SJSA1 (cell line): Measurements from ENCODE around the gene PLAAT4. TPM values are rescaled to one million over a fixed set of nuclear protein-coding genes. Genes with fewer than 3 reads are reported as not detected.

Experiments
- DNase-seq, 2 experiments: peaks; one replicate each; pipeline ENCODE4 v3.0.0-alpha.2; 2015 to 2020; ENCODE audit warnings: low spot score in 2 of 2, low read depth in 1 of 2
- H3K27ac ChIP-seq: fragments of 250-450 bp; sonication (Bioruptor Pico); 2 replicates; pipeline ENCODE4 v1.5.1; 2020; ENCODE audit warnings: mild to moderate bottlenecking, moderate library complexity
- H3K27me3 ChIP-seq: fragments of 250-450 bp; sonication (Bioruptor Pico); replicated peaks from 2 replicates; pipeline ENCODE4 v1.5.1; 2020; ENCODE audit warnings: mild to moderate bottlenecking, moderate library complexity
- H3K36me3 ChIP-seq: fragments of 250-450 bp; sonication (Bioruptor Pico); 2 replicates; pipeline ENCODE4 v1.5.1; 2020; ENCODE audit warnings: mild to moderate bottlenecking
- H3K4me1 ChIP-seq: fragments of 250-450 bp; sonication (Bioruptor Pico); replicated peaks from 2 replicates; pipeline ENCODE4 v1.6.1; 2021; ENCODE audit warnings: mild to moderate bottlenecking
- H3K4me3 ChIP-seq: fragments of 250-450 bp; sonication (Bioruptor Pico); 2 replicates; pipeline ENCODE4 v1.5.1; 2020; ENCODE audit warnings: mild to moderate bottlenecking
- H3K9me3 ChIP-seq: fragments of 250-450 bp; sonication (Bioruptor Pico); replicated peaks from 2 replicates; pipeline ENCODE4 v1.5.1; 2020; ENCODE audit warnings: mild to moderate bottlenecking
- total RNA-seq: library from RNA; depleted of rRNA; stranded (reverse); fragments of >200 nt; shearing (Covaris generic); gene quantifications from 2 replicates; pipeline ENCODE4 v1.2.3, GENCODE V29; 2014

The PLAAT4 gene
- total RNA-seq, 1 experiment from 2014 or later = 32.1 TPM

DNA sequence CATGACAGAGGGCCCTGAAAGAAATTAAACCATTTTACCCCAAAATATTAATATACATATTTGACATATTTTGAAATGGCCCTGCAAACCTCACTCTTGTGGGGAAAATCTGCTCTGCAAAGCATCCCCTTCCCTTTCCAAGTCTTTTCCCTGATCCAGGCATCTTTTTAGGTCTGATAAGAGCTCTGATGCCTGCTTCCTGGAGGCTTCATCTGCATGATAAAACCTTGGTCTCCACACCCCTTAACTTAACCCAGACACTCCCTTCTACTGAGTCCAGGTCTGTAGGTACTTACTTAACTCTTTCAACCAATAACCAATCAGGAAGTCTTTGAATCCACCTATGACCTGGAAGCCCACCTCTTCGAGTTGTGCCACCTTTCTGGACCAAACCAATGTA is 32.6 kb upstream of the PLAAT4 start:
- H3K9me3 ChIP-seq = peaks cover 3% of the 10 kb centered on the region; the same call in 1 of the 2 replicates

DNA sequence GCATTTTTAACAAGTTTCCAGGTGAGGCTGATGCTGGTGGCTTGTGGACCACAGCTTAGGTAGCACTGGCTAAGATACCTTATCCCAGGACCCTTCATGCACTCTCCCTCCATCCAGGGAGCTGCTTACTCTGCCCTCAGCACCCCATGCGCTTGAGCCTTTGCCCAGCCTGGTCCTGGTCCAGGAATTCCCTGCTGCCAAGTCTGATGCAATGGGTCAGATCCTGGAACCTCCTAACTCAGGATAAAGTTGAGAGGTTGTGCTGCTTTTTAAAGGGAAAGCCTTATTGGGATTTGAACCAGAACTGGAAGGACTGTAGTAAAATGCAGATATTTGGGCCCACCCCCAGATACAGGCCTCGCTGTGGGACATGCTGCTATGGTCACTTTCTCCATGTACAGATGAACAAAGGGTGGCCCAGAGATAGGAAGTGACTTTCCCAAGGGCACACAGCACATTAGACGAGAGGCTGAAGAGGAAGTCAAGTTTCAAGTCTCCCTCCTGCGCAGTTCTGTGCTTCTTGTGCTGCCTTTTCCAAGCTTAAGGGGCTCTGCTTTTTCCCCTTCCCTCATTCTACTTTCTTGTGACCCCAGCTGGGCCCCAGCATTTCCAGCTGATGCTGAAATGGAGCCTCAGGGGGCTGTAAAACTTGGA is 31.5 kb upstream of the PLAAT4 start:
- Histone ChIP-seq H3K27me3 (no peaks in the 10 kb centered on the region), H3K4me3 (no peak overlapping the region), H3K9me3 (peaks cover 2% of the 10 kb centered on the region; the same call in 1 of the 2 replicates), H3K4me1 (peaks cover 19% of the 10 kb centered on the region), H3K27ac (no peak overlapping the region), H3K36me3 (no peaks in the 10 kb centered on the region)
- no peak for DNase-seq

More for the DNA sequence above, 32.6 kb upstream of the PLAAT4 start:
- DNase-seq = no peak
- Histone ChIP-seq H3K27me3 (no peaks in the 10 kb centered on the region), H3K27ac (no peak overlapping the region), H3K36me3 (no peaks in the 10 kb centered on the region), H3K4me3 (no peak overlapping the region), H3K4me1 (peaks cover 12% of the 10 kb centered on the region)

DNA sequence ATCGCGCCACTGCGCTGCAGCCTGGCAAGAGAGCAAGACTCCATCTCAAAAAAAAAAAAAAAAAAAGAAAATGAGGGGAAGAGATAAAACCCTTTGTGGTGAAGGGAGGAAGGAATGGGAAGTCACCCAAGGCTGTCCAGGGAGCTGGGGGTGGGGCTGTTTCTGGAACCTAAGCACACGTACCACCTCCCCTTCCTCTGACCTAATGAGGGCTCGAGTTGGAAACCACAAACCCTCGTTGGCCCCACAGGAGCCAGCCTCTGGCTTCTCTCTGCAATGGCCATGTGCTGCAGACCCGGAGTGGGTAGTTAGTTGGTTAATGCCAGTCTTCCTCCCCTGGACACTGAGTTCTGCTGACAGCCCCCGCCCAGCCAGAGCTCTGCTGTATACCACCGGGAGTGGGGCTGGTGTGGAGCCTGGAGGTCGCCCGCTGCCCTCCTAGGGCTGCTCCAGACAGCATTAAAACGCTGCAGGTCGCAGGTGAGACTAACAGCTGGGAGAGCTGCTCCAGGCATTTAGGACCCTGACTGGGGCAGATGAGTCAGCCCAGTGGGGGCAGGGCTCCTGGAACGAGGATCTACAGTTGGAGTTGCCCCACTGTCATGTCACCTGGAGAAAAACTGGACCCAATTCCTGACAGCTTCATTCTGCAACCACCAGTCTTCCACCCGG is 30.6 kb upstream of the PLAAT4 start, which contains the start of gene LGALS12:
Gene LGALS12, plus strand, starts transcription at position 228 of the 672 bp plus-strand sequence. Its CDS starts 375 bp downstream, at position 603.
- Histone ChIP-seq H3K27ac (no peak within 1 kb of the TSS), H3K27me3 (no peaks in the 10 kb centered on the region), H3K4me3 (no peak within 1 kb of the TSS), H3K36me3 (no peaks in the 10 kb centered on the region), H3K9me3 (no peaks in the 10 kb centered on the region), H3K4me1 (peaks cover 28% of the 10 kb centered on the region)
- no peak for DNase-seq

DNA sequence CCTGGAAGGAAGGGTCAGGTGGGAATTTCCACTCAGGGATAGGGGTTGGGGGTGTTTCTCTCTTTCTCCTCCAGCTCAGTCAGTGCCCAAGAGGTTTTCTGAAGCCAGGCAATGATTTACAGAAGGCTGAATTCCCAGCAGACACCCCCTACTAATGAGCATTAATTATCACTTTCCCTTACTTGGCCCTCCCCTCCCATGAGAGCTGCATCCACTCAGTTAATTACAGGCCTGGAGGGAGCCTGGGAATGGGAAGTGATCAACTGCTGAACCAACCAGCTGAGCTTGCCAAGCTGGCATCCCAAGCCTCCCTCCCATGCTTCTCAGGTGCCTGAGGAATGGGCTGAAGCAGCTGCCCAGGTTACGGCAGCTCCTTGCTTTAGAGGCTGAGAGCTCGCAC is 29.7 kb upstream of the PLAAT4 start:
- no peak for DNase-seq
- Histone ChIP-seq H3K9me3 (no peaks in the 10 kb centered on the region), H3K4me3 (no peak overlapping the region), H3K36me3 (no peaks in the 10 kb centered on the region), H3K27ac (no peak overlapping the region), H3K4me1 (peaks cover 37% of the 10 kb centered on the region), H3K27me3 (no peaks in the 10 kb centered on the region)

DNA sequence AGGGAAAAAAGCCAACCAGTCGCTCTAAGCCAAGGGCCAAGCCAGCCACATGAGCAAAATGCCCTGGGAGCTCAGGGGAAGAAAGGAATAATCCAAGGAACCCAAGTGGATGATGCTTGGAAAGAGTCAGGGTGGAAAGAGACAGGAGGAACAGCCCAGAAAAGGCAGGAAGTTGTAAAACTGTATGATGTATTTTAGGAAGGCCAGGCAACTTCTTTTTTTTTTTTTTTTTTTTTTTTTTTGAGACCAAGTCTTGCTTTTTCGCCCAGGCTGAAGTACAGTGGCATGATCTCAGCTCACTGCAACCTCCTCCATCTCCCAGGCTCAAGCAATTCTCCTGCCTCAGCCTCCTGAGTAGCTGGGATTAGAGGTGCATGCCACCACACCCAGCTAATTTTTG is 29.1 kb upstream of the PLAAT4 start:
- Histone ChIP-seq H3K27me3 (no peaks in the 10 kb centered on the region), H3K36me3 (no peaks in the 10 kb centered on the region), H3K27ac (no peak overlapping the region), H3K4me3 (no peak overlapping the region), H3K9me3 (no peaks in the 10 kb centered on the region), H3K4me1 (peaks cover 42% of the 10 kb centered on the region)
- no peak for DNase-seq

DNA sequence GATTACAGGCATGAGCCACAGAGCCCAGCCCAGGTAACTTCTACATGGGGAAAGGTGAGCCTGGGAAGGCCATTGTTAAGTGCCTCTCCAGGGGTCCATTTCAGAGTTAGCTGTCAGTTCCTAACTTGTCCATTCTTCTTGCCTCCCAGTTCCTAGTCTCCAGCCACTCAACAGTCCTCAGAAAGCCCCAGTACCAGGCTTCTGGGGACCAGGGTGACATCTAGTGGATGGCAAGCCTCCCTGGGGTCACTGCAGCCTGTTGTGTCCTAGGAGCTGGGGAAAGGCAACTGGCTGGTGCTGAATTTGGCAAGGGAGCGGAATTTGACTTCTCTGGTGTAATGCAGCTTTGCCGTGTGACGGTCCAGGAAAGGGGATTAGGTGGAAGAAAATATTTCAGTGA is 28.6 kb upstream of the PLAAT4 start:
- Histone ChIP-seq H3K9me3 (no peaks in the 10 kb centered on the region), H3K27me3 (no peaks in the 10 kb centered on the region), H3K27ac (no peak overlapping the region), H3K4me1 (peaks cover 42% of the 10 kb centered on the region), H3K36me3 (no peaks in the 10 kb centered on the region), H3K4me3 (no peak overlapping the region)
- peak; percentile 60 to 78 for DNase-seq

DNA sequence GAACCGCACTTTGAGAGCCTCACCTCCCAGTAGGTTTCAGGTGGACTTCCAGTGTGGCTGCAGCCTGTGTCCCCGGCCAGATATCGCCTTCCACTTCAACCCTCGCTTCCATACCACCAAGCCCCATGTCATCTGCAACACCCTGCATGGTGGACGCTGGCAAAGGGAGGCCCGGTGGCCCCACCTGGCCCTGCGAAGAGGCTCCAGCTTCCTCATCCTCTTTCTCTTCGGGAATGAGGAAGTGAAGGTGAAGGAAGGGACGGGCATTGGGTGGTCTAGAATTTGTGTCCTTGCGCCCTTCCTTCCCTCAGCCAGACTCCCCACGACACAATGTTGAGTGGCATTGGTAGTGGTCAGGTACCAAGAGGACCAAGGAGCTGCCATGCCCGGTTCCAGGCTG is 27.9 kb upstream of the PLAAT4 start:
- Histone ChIP-seq H3K27me3 (no peaks in the 10 kb centered on the region), H3K27ac (no peak overlapping the region), H3K4me3 (no peak overlapping the region), H3K36me3 (no peaks in the 10 kb centered on the region), H3K9me3 (no peaks in the 10 kb centered on the region), H3K4me1 (peaks cover 42% of the 10 kb centered on the region)
- DNase-seq = no peak

DNA sequence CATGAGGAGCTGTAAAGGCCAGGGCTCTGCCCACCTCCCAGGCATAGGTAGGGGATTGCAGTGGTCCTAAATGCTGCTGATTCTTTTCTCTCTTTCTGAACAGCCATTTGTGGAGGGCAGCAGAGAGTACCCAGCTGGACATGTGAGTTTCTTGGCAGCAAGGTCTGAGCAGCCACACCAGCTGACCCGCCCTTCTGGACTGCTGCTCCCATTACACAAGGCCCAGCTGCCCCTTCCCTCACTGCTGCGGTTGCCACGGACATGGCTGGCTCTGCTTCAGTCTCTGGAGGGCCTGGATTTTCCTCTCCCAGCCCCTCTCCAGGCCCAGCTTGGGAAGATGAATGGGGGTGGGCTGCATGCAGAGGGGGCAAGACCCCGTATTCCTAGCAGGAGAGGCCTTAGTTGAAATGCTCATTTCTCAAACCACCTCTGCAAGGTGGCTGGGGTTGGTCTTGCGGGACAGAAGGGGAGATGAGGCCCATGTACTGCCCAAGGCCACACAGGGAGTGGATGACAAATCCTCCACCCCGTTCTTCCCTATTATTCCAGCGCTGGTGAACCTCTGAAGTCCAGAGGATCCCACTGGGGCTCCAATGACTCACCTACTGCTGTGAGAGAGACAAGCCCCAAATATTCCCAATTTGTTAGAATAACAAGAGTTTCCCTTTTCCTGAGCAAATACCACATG is 26.1 kb upstream of the PLAAT4 start:
- Histone ChIP-seq H3K9me3 (no peaks in the 10 kb centered on the region), H3K27me3 (no peaks in the 10 kb centered on the region), H3K4me3 (no peak overlapping the region), H3K4me1 (peaks cover 40% of the 10 kb centered on the region), H3K27ac (peak overlapping the region; percentile 38), H3K36me3 (no peaks in the 10 kb centered on the region)
- peak; percentile 97 to 98 for DNase-seq

DNA sequence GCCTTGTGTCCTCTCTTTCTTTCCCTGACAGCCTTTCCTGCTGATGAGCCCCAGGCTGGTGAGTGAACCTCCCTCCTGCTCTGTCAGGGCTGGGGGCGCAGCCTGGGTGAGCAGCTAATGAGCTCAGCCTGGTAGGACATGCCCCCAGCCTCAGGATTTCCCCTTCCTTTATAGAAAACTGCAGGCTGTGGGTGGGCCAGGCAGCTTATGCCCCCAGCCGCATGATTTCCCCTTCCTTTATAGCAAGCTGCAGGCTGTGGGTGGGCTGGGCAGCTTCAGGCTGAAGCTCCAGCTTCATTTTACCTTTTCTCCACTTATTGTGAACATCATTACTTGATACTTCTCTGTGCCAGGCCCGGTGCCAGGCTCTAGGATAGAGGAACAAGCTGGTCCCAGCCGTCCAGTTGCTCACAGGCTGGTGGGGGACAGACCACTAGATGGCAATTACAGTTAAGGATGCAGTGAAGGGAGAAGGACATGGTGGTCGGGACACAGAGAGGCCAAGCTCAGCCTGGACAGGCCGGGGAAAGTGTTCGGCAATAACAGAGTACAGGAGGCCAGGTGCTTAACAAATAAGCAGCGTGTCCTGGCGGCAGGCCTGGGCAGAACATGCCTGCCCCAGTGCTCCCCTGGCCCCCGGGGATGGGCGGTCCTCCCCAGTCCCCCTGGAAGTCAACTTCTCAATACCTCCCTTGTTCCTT is 25.4 kb upstream of the PLAAT4 start:
- peaks cover 37% of the 10 kb centered on the region for H3K4me1 ChIP-seq
- peak overlapping the region; percentile 38 for H3K27ac ChIP-seq
- no peak overlapping the region for H3K4me3 ChIP-seq

DNA sequence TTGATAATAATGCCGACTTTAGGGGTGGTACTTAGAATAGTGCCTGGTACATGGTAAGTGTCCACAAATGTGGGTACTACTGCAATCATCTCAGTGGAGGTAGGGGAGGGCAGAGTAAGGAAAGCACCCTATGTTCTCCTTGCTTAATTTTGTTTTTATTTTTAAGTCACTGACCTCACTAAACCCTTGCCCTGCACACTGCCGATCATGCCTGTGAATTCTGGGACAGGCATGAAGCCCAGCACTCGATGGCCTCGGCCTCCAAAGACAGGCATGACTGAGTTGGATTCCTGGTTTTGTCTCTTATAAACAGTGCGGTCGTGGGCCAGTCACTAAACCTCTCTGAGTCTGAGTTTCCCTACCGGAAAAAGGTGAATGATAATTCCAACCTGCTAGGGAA is 23.8 kb upstream of the PLAAT4 start:
- Histone ChIP-seq H3K27ac (no peak overlapping the region), H3K36me3 (no peaks in the 10 kb centered on the region), H3K27me3 (no peaks in the 10 kb centered on the region), H3K4me1 (peaks cover 46% of the 10 kb centered on the region), H3K4me3 (no peak overlapping the region), H3K9me3 (no peaks in the 10 kb centered on the region)
- no peak for DNase-seq

More for the DNA sequence above, 25.4 kb upstream of the PLAAT4 start:
- Histone ChIP-seq H3K36me3 (no peaks in the 10 kb centered on the region), H3K9me3 (no peaks in the 10 kb centered on the region), H3K27me3 (no peaks in the 10 kb centered on the region)
- DNase-seq = no peak

DNA sequence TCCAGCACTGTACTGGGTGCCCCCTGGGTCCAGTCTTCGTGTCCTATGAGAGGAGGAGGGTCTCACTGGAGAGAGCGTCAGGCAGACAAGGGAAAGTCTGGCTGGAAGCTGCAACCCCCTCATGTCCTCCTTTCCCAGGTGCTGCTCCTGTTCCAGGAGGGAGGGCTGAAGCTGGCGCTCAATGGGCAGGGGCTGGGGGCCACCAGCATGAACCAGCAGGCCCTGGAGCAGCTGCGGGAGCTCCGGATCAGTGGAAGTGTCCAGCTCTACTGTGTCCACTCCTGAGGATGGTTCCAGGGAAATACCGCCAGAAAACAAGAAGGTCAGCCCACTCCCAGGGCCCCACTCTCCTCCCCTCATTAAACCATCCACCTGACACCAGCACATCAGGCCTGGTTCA is 20.5 kb upstream of the PLAAT4 start:
- no peaks in the 10 kb centered on the region for H3K9me3 ChIP-seq
- H3K27me3 ChIP-seq = no peaks in the 10 kb centered on the region
- H3K27ac ChIP-seq = no peak overlapping the region
- no peak for DNase-seq
- peaks cover 47% of the 10 kb centered on the region for H3K4me1 ChIP-seq
- no peaks in the 10 kb centered on the region for H3K36me3 ChIP-seq
- no peak overlapping the region for H3K4me3 ChIP-seq

DNA sequence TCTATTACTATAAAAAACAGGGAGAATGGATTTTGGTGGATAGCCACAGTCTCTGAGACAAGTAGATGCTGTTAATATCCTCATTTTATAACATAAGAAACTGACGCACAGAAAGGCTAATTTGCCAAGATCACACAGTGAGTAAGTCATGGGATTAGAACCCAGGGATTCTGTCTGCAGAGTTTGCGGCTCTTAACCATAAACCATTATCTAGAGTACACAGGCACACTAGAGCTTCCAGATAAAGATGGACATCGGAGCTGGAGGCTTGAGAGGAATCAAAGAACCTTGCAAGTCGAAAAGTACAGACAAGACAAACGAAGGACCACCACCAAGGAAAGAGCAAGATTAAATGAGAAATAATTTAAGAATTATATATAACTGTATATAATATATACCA is 19.5 kb upstream of the PLAAT4 start:
- Histone ChIP-seq H3K9me3 (no peaks in the 10 kb centered on the region), H3K4me3 (no peak overlapping the region), H3K4me1 (peaks cover 37% of the 10 kb centered on the region), H3K27ac (no peak overlapping the region), H3K36me3 (no peaks in the 10 kb centered on the region), H3K27me3 (no peaks in the 10 kb centered on the region)
- DNase-seq = no peak

DNA sequence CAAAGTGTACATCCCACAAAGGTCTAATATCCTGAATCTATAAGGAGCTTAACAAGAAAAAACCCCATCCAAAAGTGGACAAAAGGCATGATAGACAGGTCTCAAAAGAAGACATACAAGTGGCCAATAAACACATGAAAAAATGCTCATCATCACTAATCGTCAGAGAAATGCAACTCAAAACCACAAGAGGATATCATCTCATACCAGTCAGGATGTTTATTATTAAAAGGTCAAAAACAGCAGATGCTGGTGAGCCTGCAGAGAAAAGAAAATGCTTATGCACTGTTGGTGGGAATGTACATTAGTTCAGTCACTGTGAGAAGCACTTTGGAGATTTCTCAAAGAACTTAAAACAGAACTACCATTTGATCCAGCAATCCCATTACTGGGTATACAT is 18.1 kb upstream of the PLAAT4 start:
- DNase-seq = peak; percentile 50 to 94
- Histone ChIP-seq H3K27ac (peak overlapping the region; percentile 9), H3K36me3 (no peaks in the 10 kb centered on the region)

More for the DNA sequence above, 18.1 kb upstream of the PLAAT4 start:
- Histone ChIP-seq H3K4me3 (no peak overlapping the region), H3K27me3 (no peaks in the 10 kb centered on the region), H3K9me3 (no peaks in the 10 kb centered on the region), H3K4me1 (peaks cover 39% of the 10 kb centered on the region)
